Fibroblast of lung (primary cell): ENCODE results near the gene CCDC106.

Experiments
- CTCF ChIP-seq, 2 donors: IDR thresholded peaks in 1 of 2; conservative IDR thresholded peaks in 1 of 2; 1 replicate in 1 of 2; 2 replicates in 1 of 2; pipeline ENCODE4 v1.5.1; 2011 to 2012; ENCODE audit warnings: low read length in 2 of 2, control low read depth in 1 of 2, inconsistent platforms in 1 of 2, low read depth in 1 of 2, mild to moderate bottlenecking in 1 of 2
- EZH2 ChIP-seq: IDR thresholded peaks from 2 replicates; pipeline ENCODE4 v1.5.1; 2012; ENCODE audit warnings: low read length, control low read depth, mild to moderate bottlenecking; ENCODE audit errors: missing control alignments

- TF ChIP-seq CTCF (conservative IDR thresholded peaks at IDR 0.05 in 1 of 2, IDR thresholded peaks at IDR 0.05 in 1 of 2; ENCODE audit: low read depth in 1 of 2, low read length in 2 of 2) (no peak), EZH2 (no peak)
Observed at GRCh38 chr19:55686311-55687050, 38.5 kb downstream of the CCDC106 start.
